ENCODE results near the gene ATG5. TPM values are rescaled to one million over a fixed set of nuclear protein-coding genes. Genes with fewer than 3 reads are reported as not detected.

ATG5 gene
- total RNA-seq, 1 experiment from 2014 or later: 35.1 TPM

- H3K27ac Mint-ChIP-seq (ENCODE audit: unreplicated experiment): no peak overlapping the region
- intact Hi-C loops (cut with micrococcal nuclease; ENCODE audit: unreplicated experiment): loop anchor here (5.0 kb wide), 1 partner anchor 53 kb away; no protein-coding TSS in a partner anchor
- no peaks in the 10 kb centered on the region for H3K36me3 Mint-ChIP-seq (ENCODE audit: insufficient read depth, unreplicated experiment)
- no peak overlapping the region for H3K4me3 Mint-ChIP-seq (ENCODE audit: low read depth, unreplicated experiment)
- no peak for DNase-seq
- H3K27me3 Mint-ChIP-seq (ENCODE audit: unreplicated experiment): no peaks in the 10 kb centered on the region
- BruUV-seq (replicated peaks): no TSS peak
- H3K4me1 Mint-ChIP-seq (ENCODE audit: low read depth, unreplicated experiment): peaks cover 13% of the 10 kb centered on the region
- no peaks in the 10 kb centered on the region for H3K9me3 Mint-ChIP-seq (ENCODE audit: low read depth, unreplicated experiment)
- TF ChIP-seq, protein P1, sequence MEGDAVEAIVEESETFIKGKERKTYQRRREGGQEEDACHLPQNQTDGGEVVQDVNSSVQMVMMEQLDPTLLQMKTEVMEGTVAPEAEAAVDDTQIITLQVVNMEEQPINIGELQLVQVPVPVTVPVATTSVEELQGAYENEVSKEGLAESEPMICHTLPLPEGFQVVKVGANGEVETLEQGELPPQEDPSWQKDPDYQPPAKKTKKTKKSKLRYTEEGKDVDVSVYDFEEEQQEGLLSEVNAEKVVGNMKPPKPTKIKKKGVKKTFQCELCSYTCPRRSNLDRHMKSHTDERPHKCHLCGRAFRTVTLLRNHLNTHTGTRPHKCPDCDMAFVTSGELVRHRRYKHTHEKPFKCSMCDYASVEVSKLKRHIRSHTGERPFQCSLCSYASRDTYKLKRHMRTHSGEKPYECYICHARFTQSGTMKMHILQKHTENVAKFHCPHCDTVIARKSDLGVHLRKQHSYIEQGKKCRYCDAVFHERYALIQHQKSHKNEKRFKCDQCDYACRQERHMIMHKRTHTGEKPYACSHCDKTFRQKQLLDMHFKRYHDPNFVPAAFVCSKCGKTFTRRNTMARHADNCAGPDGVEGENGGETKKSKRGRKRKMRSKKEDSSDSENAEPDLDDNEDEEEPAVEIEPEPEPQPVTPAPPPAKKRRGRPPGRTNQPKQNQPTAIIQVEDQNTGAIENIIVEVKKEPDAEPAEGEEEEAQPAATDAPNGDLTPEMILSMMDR (IDR thresholded peaks at IDR 0.05; ENCODE audit: unreplicated experiment): no peak
- CTCF ChIA-PET: no interaction called here
Measured at GRCh38 chr6:106249658-106250057, 75.9 kb downstream of the ATG5 start.

- TF ChIP-seq, protein P1 (IDR thresholded peaks at IDR 0.05; ENCODE audit: unreplicated experiment): no peak
- Mint-ChIP-seq H3K9me3 (ENCODE audit: low read depth, unreplicated experiment) (no peaks in the 10 kb centered on the region), H3K36me3 (ENCODE audit: insufficient read depth, unreplicated experiment) (no peaks in the 10 kb centered on the region), H3K27me3 (ENCODE audit: unreplicated experiment) (no peaks in the 10 kb centered on the region), H3K4me3 (ENCODE audit: low read depth, unreplicated experiment) (no peak overlapping the region), H3K4me1 (ENCODE audit: low read depth, unreplicated experiment) (no peaks in the 10 kb centered on the region), H3K27ac (ENCODE audit: unreplicated experiment) (no peak overlapping the region)
- DNase-seq: no peak
- CTCF ChIA-PET: no interaction called here
- intact Hi-C loops (cut with micrococcal nuclease; ENCODE audit: unreplicated experiment): loop anchor here (5.0 kb wide), 1 partner anchor 55 kb away; no protein-coding TSS in a partner anchor
- no TSS peak for BruUV-seq (replicated peaks)
Measured at GRCh38 chr6:106247733-106248132, 77.8 kb downstream of the ATG5 start.

DNA sequence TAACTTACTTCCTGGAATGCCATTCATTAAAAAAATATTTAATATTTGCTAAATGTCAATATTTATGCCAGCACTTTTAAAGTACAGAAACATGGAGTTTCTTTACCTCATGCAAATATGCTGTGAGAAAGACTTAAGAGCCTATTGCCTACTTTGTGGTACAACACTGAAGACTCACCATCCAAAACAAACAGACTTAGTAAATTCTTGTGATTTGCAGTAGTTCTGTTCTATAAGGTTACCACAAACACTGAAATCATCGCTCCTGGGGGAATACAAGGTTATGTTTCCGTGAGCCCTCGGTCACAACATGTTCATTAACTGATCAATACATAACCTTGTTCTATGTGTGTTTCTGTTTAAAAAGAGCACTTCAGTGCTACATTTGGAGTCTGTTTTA is 78.3 kb downstream of the ATG5 start:
- CTCF ChIA-PET: no interaction called here
- H3K4me1 Mint-ChIP-seq (ENCODE audit: low read depth, unreplicated experiment): no peaks in the 10 kb centered on the region
- no peaks in the 10 kb centered on the region for H3K27me3 Mint-ChIP-seq (ENCODE audit: unreplicated experiment)
- no TSS peak for BruUV-seq (replicated peaks)
- no peak overlapping the region for H3K27ac Mint-ChIP-seq (ENCODE audit: unreplicated experiment)
- intact Hi-C loops (cut with micrococcal nuclease; ENCODE audit: unreplicated experiment): loop anchor here (5.0 kb wide), 1 partner anchor 55 kb away; no protein-coding TSS in a partner anchor
- H3K36me3 Mint-ChIP-seq (ENCODE audit: insufficient read depth, unreplicated experiment): no peaks in the 10 kb centered on the region
- TF ChIP-seq, protein P1 (IDR thresholded peaks at IDR 0.05; ENCODE audit: unreplicated experiment): no peak
- no peak for DNase-seq
- H3K9me3 Mint-ChIP-seq (ENCODE audit: low read depth, unreplicated experiment): no peaks in the 10 kb centered on the region
- H3K4me3 Mint-ChIP-seq (ENCODE audit: low read depth, unreplicated experiment): no peak overlapping the region

DNA sequence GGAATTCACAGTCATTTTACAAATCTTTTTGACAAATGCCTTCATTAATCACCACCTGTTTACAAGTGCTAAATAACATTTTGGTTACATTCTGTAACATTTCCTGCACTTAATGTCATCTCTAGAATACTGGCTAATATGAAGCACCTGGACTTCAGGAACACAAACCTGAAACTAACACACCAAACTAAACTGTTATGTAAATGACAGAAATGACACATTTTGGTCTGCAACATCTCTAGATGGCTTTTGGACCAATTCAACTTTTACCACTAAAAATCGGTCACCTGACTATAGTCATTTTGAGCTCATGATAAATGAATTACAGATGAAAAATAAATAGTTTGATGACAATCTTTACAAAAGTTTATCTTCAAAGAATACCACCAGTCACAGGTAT is 80.6 kb downstream of the ATG5 start:
- H3K27me3 Mint-ChIP-seq (ENCODE audit: unreplicated experiment): no peaks in the 10 kb centered on the region
- H3K27ac Mint-ChIP-seq (ENCODE audit: unreplicated experiment): no peak overlapping the region
- BruUV-seq (replicated peaks): no TSS peak
- H3K36me3 Mint-ChIP-seq (ENCODE audit: insufficient read depth, unreplicated experiment): no peaks in the 10 kb centered on the region
- H3K4me1 Mint-ChIP-seq (ENCODE audit: low read depth, unreplicated experiment): no peaks in the 10 kb centered on the region
- CTCF ChIA-PET: no interaction called here
- intact Hi-C loops (cut with micrococcal nuclease; ENCODE audit: unreplicated experiment): loop anchor here (5.0 kb wide), 1 partner anchor 57 kb away; no protein-coding TSS in a partner anchor
- DNase-seq: no peak
- no peak overlapping the region for H3K4me3 Mint-ChIP-seq (ENCODE audit: low read depth, unreplicated experiment)
- H3K9me3 Mint-ChIP-seq (ENCODE audit: low read depth, unreplicated experiment): no peaks in the 10 kb centered on the region
- TF ChIP-seq, protein P1 (IDR thresholded peaks at IDR 0.05; ENCODE audit: unreplicated experiment): no peak

Data from Calu3 (cell line).